Neural crest cell (in vitro differentiated cells): Measurements from ENCODE around the gene BBC3. TPM values are rescaled to one million over a fixed set of nuclear protein-coding genes. Genes with fewer than 3 reads are reported as not detected.

Experiments
- DNase-seq: peaks from one replicate; pipeline ENCODE4 v3.0.0; 2021; ENCODE audit warnings: low read depth, mixed read lengths, low spot score
- H3K27ac Mint-ChIP-seq: one replicate; pipeline ENCODE4 v1.8.0; 2021; ENCODE audit warnings: mild to moderate bottlenecking, mixed read lengths; ENCODE audit not compliant: unreplicated experiment
- H3K27me3 Mint-ChIP-seq: 2 replicates; pipeline ENCODE4 v1.8.0; 2021; ENCODE audit warnings: low read depth, mild to moderate bottlenecking, mixed read lengths
- H3K36me3 Mint-ChIP-seq: 2 replicates; pipeline ENCODE4 v1.8.0; 2021; ENCODE audit warnings: low read depth, mild to moderate bottlenecking, mixed read lengths
- H3K4me1 Mint-ChIP-seq: 2 replicates; pipeline ENCODE4 v1.8.0; 2021; ENCODE audit warnings: mixed read lengths
- H3K4me3 Mint-ChIP-seq: one replicate; pipeline ENCODE4 v1.8.0; 2021; ENCODE audit warnings: mild to moderate bottlenecking, mixed read lengths
- H3K9me3 Mint-ChIP-seq: 2 replicates; pipeline ENCODE4 v1.8.0; 2021; ENCODE audit warnings: mixed read lengths
- total RNA-seq: library from RNA; stranded (reverse); gene quantifications from 2 replicates; pipeline ENCODE4 v1.2.1, GENCODE V29; 2021
- TF ChIP-seq, protein P1 (sequence below): fragments of 200-600 bp; sonication (generic); conservative IDR thresholded peaks from 2 replicates; pipeline ENCODE4 v1.5.0; 2021; ENCODE audit warnings: antibody characterized with exemption, mild to moderate bottlenecking

The BBC3 gene
- total RNA-seq, 1 donor from 2014 or later, result 6.3 TPM

DNA sequence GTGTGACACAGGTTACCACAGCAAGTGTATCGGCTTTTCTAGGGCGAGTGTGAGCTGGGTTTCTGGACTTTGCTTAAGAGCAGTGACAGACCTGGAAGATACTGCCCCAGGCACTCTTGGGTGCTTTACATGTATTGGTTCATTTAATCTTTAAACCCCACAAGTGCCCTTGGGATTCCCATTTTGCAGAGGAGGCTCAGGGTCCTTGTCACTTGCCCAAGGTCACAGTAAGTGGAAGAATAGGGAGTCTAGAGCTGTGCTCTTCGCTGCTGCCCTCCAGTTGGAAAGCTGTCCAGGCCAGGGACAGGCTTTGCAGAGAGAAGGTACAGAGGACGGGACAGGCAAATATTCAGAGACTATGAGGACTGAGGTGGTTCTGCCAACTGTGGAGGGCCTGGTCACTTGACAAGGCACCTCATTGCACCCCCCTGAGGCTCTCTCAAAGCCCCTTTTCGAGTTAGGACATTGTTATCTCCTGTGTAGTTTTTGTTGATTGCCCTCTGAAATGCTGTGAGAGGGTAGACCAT, 42.4 kb downstream of the BBC3 start:
- no peaks in the 10 kb centered on the region for H3K9me3 Mint-ChIP-seq
- H3K27ac Mint-ChIP-seq, result no peak overlapping the region
- no peaks in the 10 kb centered on the region for H3K27me3 Mint-ChIP-seq
- TF ChIP-seq, protein P1, sequence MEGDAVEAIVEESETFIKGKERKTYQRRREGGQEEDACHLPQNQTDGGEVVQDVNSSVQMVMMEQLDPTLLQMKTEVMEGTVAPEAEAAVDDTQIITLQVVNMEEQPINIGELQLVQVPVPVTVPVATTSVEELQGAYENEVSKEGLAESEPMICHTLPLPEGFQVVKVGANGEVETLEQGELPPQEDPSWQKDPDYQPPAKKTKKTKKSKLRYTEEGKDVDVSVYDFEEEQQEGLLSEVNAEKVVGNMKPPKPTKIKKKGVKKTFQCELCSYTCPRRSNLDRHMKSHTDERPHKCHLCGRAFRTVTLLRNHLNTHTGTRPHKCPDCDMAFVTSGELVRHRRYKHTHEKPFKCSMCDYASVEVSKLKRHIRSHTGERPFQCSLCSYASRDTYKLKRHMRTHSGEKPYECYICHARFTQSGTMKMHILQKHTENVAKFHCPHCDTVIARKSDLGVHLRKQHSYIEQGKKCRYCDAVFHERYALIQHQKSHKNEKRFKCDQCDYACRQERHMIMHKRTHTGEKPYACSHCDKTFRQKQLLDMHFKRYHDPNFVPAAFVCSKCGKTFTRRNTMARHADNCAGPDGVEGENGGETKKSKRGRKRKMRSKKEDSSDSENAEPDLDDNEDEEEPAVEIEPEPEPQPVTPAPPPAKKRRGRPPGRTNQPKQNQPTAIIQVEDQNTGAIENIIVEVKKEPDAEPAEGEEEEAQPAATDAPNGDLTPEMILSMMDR, result no peak
- no peak overlapping the region for H3K4me3 Mint-ChIP-seq
- H3K36me3 Mint-ChIP-seq, result peaks cover 6% of the 10 kb centered on the region
- no peak for DNase-seq
- H3K4me1 Mint-ChIP-seq, result peaks cover 46% of the 10 kb centered on the region

DNA sequence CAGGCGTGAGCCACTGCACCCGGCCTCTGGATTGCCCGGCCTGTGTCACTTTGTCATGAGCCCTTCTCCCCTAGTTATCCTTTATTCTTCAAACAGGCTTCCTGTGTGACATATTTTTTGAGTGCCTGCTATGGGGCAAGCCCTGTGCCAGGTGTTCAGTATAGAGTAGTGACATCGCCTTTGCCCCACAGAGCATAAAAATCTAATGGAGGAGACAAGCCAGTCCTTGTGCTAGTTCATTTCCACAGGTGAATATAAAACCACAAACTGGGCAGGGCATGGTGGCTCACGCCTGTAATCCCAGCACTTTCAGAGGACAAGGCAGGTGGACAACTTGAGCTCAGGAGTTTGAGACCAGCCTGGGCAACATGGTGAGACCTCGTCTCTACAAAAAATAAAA, 43.2 kb downstream of the BBC3 start:
- Mint-ChIP-seq H3K4me1 (peaks cover 46% of the 10 kb centered on the region), H3K9me3 (no peaks in the 10 kb centered on the region), H3K4me3 (no peak overlapping the region), H3K27me3 (no peaks in the 10 kb centered on the region), H3K27ac (no peak overlapping the region), H3K36me3 (peaks cover 6% of the 10 kb centered on the region)
- no peak for DNase-seq
- TF ChIP-seq, protein P1, result no peak

DNA sequence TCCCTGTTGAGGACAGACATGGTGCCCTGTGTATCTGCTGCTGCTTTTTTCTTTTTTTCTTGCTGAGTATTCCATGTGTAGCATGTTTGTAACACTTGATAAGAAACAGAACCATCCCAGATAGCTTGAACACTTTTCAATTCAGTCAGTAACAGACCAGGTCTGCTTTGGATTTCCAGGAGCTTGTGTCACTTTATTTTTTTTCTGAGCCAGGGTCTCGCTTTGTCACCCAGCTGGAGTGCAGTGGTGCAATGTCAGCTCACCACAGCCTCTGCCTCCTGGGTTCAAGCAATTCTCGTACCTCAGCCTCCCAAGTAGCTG, 43.7 kb downstream of the BBC3 start:
- Mint-ChIP-seq H3K4me1 (peaks cover 47% of the 10 kb centered on the region), H3K9me3 (no peaks in the 10 kb centered on the region), H3K27me3 (no peaks in the 10 kb centered on the region), H3K4me3 (no peak overlapping the region), H3K27ac (peak overlapping the region; percentile 10), H3K36me3 (peaks cover 6% of the 10 kb centered on the region)
- TF ChIP-seq, protein P1, result no peak
- DNase-seq, result no peak

DNA sequence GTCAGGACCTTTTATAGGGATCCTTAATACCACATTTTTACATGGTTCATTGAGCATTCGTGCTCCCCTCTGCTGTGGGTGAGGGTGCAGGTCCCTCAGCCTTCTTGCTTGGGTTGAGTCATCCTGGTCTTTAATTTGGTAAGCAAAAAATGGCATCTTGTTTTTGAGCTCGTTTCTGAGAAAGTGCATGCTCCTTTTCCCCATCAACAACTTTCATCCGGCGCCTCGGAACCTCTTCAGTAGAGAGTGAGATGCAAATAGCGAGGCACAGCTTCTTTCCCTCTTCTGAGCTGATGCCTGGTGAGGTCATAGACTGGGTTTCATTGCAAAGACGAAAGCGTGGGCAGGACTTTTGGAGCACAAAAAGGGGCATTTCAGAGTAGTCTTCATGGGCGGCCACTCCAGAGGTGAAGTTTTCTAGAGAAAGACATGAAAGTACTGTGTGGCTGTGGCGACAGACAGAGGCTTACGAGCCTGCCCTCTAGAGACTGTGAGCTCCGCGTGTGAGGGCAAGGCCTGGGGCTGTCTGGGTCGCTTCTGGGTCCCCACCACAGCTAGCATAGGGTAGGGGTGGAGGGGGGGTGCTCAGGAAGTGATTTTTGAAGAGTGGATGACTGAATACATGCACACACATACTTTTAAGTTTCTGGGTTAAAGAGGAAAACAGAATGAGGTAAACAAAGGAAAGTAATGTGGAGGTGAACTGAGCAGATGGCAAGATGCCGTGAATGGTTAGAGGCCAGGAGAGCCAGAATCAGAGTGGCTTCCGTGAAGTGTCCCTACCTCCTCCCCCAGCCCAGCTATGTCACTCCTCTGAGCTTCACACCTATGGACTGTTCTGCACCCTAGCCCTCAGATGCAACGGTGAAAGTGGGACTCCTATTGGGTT, 44.3 kb downstream of the BBC3 start:
- peaks cover 50% of the 10 kb centered on the region for H3K4me1 Mint-ChIP-seq
- peaks cover 9% of the 10 kb centered on the region for H3K36me3 Mint-ChIP-seq
- H3K9me3 Mint-ChIP-seq, result no peaks in the 10 kb centered on the region
- peak overlapping the region; percentile 10 for H3K27ac Mint-ChIP-seq
- no peaks in the 10 kb centered on the region for H3K27me3 Mint-ChIP-seq
- no peak overlapping the region for H3K4me3 Mint-ChIP-seq
- DNase-seq, result no peak
- TF ChIP-seq, protein P1, result no peak

DNA sequence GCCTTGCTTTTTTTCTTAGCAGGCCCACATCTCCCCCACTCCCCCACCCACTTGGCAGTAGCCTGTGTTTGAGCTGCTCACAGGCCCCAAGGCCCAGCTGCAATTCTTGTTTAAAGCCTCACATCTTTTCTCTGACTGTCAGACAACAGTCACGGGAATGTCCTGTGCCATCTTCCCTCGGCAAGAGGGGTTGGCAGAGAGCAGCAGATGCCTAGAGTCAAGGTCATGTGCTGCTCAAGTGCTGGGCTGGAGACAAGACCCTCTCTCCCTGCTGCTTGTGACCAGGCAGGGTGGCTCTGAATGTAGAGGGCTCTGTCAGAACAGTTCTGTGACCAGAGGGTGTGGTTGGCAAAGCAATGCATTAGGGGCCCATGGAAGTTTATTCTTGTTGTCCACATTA, 47.4 kb downstream of the BBC3 start:
- Mint-ChIP-seq H3K27ac (peak overlapping the region; percentile 84), H3K9me3 (no peaks in the 10 kb centered on the region), H3K4me3 (no peak overlapping the region), H3K27me3 (no peaks in the 10 kb centered on the region), H3K36me3 (peaks cover 12% of the 10 kb centered on the region), H3K4me1 (peaks cover 26% of the 10 kb centered on the region)
- no peak for DNase-seq
- TF ChIP-seq, protein P1, result no peak
